Right lobe of liver (tissue), 4 donors: ENCODE measurements around the gene CENPS.

Experiments
- CTCF ChIP-seq, 4 donors: fragments of 200-600 bp in 3 of 4; fragments of 450-650 bp in 1 of 4; IDR thresholded peaks; one replicate each; pipeline versions ENCODE4 v1.5.1 to v1.8.0; 2016 to 2022; ENCODE audit warnings: antibody characterized with exemption in 4 of 4, mild to moderate bottlenecking in 2 of 4
- POLR2A ChIP-seq: fragments of 450-650 bp; IDR thresholded peaks from one replicate; pipeline ENCODE4 v1.6.1; 2017; ENCODE audit warnings: antibody characterized with exemption, mild to moderate bottlenecking
- donor health status: DM: no; HTN: no; CAD: no.
- donor health status: DM: no; HTN: no; CAD: no.
- donor health status: DM: no; HTN: yes; CAD: no.

- TF ChIP-seq CTCF (IDR thresholded peaks at IDR 0.05) (no peak), POLR2A (no peak)
Measured at GRCh38 chr1:10428984-10429383, 1.2 kb upstream of the CENPS start.
